Raji (cell line): ENCODE data around the gene PLCB4.

Source experiments
- POLR2A ChIP-seq: IDR thresholded peaks from 2 replicates; pipeline ENCODE4 v1.6.1; 2011; ENCODE audit warnings: low read depth, low read length, control low read depth; ENCODE audit not compliant: insufficient read depth

The PLCB4 gene

GRCh38 chr20:9068841-9069663 is at the start of gene PLCB4:
Gene PLCB4 (plus strand): TSS chr20:9069087. CDS start chr20:9307815, 238,728 bp downstream.
- TF ChIP-seq POLR2A, result no peak

- no peak for TF ChIP-seq POLR2A
Observed at GRCh38 chr20:9019833-9020232, 49.1 kb upstream of the PLCB4 start.

- no peak for TF ChIP-seq POLR2A
Observed at GRCh38 chr20:9021216-9021615, 47.7 kb upstream of the PLCB4 start.

GRCh38 chr20:9021699-9022098 is 47.2 kb upstream of the PLCB4 start:
- TF ChIP-seq POLR2A, result no peak

- no peak for TF ChIP-seq POLR2A
Observed at GRCh38 chr20:9022376-9022775, 46.5 kb upstream of the PLCB4 start.

GRCh38 chr20:9024606-9025005 is 44.3 kb upstream of the PLCB4 start:
- no peak for TF ChIP-seq POLR2A

GRCh38 chr20:9025011-9025410 is 43.9 kb upstream of the PLCB4 start:
- TF ChIP-seq POLR2A, result no peak

GRCh38 chr20:9025643-9026042 is 43.2 kb upstream of the PLCB4 start:
- no peak for TF ChIP-seq POLR2A

- no peak for TF ChIP-seq POLR2A
Observed at GRCh38 chr20:9027626-9028025, 41.3 kb upstream of the PLCB4 start.

GRCh38 chr20:9028419-9028818 is 40.5 kb upstream of the PLCB4 start:
- no peak for TF ChIP-seq POLR2A

GRCh38 chr20:9031991-9032390 is 36.9 kb upstream of the PLCB4 start:
- TF ChIP-seq POLR2A, result no peak

GRCh38 chr20:9032758-9033157 is 36.1 kb upstream of the PLCB4 start:
- TF ChIP-seq POLR2A, result no peak

- TF ChIP-seq POLR2A, result no peak
Observed at GRCh38 chr20:9035126-9035525, 33.8 kb upstream of the PLCB4 start.

GRCh38 chr20:9036593-9036992 is 32.3 kb upstream of the PLCB4 start:
- TF ChIP-seq POLR2A, result no peak

GRCh38 chr20:9038791-9039535 is 29.9 kb upstream of the PLCB4 start:
- no peak for TF ChIP-seq POLR2A

GRCh38 chr20:9040863-9041524 is 27.9 kb upstream of the PLCB4 start:
- TF ChIP-seq POLR2A, result no peak
